ENCODE measurements around the gene ARHGAP32.

The ARHGAP32 gene

DNA sequence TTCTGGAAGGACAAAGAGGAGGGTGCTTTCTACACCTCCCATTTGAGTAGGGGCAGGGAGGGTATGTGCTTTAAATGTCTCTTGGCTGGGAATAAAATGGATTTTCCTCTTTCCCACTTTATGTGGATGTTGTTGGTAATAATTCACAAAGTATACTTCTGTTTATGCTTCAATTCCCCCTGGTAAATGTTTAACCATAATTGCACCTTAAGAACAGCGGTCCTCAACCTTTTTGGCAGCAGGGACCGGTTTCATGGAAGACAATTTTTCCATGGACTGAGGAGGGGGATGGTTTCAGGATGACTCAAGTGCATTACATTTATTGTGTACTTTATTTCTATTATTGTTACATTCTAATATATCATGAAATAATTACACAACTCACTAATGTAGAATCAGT, 245.5 kb downstream of the ARHGAP32 start:
- TF ChIP-seq CTCF (IDR thresholded peaks at IDR 0.05; ENCODE audit: extremely low read depth, insufficient read depth, missing control alignments): no peak
- DNase-seq (ENCODE audit: low spot score): no peak
- in situ Hi-C loops (cut with MboI; ENCODE audit: low pct_unique_long_range_greater_than_20kb, low sequenced_read_pairs, unreplicated experiment): no loop called here

DNA sequence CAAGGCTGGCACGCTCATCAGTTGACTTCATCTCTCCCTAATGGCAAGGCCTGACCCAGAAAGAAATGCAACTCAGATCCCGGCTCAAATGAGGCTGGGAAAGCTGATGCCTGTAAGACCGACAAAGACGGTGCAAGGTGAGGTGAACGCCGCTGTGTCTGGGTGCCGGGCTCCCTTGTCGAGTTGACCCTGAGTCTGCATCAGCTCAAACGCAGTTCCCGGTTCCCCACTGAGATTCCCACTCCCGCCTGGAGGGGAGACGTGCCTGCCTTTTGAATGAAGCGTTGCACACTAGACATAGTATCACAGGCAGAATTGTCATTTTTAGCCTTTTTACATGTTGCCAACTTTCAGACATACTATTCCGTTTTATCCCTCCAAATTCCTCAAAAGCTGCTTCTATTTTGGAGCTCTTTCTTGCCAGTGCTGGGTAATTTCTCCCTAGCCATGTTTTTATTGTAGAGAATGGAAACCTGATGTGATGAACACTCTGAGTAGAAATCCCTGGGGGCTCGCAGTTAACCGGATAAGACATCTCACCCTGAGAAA, 248.6 kb downstream of the ARHGAP32 start:
- in situ Hi-C loops (cut with MboI; ENCODE audit: low pct_unique_long_range_greater_than_20kb, low sequenced_read_pairs, unreplicated experiment): no loop called here
- no peak for TF ChIP-seq CTCF (IDR thresholded peaks at IDR 0.05; ENCODE audit: extremely low read depth, insufficient read depth, missing control alignments)
- DNase-seq (ENCODE audit: low spot score): no peak

GRCh38 chr11:128942817-128943427, 249.2 kb downstream of the ARHGAP32 start, which contains the start of gene TP53AIP1:
Gene TP53AIP1, minus strand, starts transcription at chr11:128942871. Its CDS starts 5,053 bp downstream, at chr11:128937818.
- DNase-seq (ENCODE audit: low spot score): no peak
- TF ChIP-seq CTCF (IDR thresholded peaks at IDR 0.05; ENCODE audit: extremely low read depth, insufficient read depth, missing control alignments): no peak
- in situ Hi-C loops (cut with MboI; ENCODE audit: low pct_unique_long_range_greater_than_20kb, low sequenced_read_pairs, unreplicated experiment): no loop called here

DNA sequence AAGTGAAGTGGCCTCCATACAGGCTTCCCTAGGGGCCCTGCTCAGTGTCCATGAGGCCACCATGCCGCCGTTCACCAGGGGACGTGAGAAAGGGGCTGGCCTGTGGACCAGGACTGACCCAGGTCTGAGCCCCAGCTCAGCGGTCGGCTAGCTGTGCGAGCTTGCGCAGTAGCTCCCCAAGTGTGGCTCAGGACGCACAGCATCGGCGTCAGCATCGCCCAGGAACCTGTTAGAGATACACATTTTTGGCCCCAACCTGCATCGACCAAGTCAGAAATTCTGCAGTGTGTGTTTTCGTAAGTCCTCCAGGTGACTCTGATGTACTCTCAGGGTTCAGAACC, 249.9 kb downstream of the ARHGAP32 start:
- TF ChIP-seq CTCF (IDR thresholded peaks at IDR 0.05; ENCODE audit: extremely low read depth, insufficient read depth, missing control alignments): no peak
- DNase-seq (ENCODE audit: low spot score): no peak
- in situ Hi-C loops (cut with MboI; ENCODE audit: low pct_unique_long_range_greater_than_20kb, low sequenced_read_pairs, unreplicated experiment): no loop called here

DNA sequence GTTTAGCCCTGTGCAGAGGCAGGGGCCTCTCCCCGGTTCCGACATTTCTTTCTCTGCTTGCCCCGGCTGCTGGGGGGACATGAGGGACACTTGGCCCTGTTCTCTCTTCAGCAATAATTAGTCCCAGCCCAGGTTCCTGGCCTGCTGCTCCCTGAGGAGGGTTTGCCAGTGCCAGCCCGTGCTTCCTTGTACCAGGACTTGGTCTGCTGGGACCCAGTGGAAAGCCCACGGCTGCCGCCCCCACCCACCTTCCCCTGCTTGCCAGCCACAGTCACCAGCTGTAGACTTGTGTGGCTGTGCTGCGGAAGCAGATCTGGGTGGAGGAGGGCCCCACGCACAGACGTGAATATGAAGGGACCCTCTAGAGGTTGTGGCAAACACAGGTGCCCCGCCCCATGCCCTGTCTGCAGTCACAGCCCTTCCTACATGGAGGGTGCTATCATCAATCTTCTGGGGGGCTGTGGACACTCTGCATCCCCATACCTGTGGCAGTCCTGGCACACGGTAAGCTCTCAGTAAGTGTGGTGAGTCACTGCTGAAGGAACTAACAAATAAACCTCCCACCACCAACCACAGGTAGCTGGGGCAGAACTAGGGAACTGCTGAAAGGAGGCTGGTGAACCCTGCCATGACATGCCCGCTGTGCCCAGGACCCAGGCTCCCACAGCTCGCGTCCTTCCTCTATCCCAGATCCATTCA, 250.4 kb downstream of the ARHGAP32 start:
- no peak for DNase-seq (ENCODE audit: low spot score)
- in situ Hi-C loops (cut with MboI; ENCODE audit: low pct_unique_long_range_greater_than_20kb, low sequenced_read_pairs, unreplicated experiment): no loop called here
- TF ChIP-seq CTCF (IDR thresholded peaks at IDR 0.05; ENCODE audit: extremely low read depth, insufficient read depth, missing control alignments): no peak

DNA sequence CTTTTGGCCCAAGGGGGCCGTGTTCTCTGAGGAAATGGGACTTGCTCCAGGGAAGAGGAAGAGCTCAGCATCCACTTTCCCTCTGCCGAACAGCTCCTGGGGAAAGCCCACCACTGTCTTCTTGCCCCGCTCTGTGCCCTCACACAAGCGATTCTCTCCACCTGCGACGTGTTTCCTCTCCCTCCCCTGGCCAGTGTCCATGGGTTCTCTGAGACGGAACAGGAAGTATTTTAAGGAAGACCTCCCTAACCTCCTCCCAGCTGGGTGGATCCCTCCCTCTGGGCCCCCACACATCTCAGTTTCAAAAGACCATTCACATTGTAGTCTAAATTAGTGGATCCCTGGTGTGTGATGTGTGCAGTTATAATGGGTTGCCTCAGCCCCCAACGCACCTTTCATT, 251.0 kb downstream of the ARHGAP32 start:
- no peak for TF ChIP-seq CTCF (IDR thresholded peaks at IDR 0.05; ENCODE audit: extremely low read depth, insufficient read depth, missing control alignments)
- in situ Hi-C loops (cut with MboI; ENCODE audit: low pct_unique_long_range_greater_than_20kb, low sequenced_read_pairs, unreplicated experiment): no loop called here
- DNase-seq (ENCODE audit: low spot score): no peak
